HepG2 (cell line): ENCODE results near the gene AATF. TPM values are rescaled to one million over a fixed set of nuclear protein-coding genes. Genes with fewer than 3 reads are reported as not detected.

Experiments used
- ASH2L ChIP-seq: fragments of 300-600, 200-600 bp; sonication (generic); IDR thresholded peaks from 2 replicates; pipeline ENCODE4 v1.7.0; 2017; ENCODE audit warnings: low read depth, mild to moderate bottlenecking, moderate library complexity, mixed read lengths, low read length; ENCODE audit not compliant: insufficient read length
- DNMT3B ChIP-seq: conservative IDR thresholded peaks from 2 replicates; pipeline ENCODE4 v1.6.1; 2016; ENCODE audit warnings: missing biosample characterization, control low read depth
- DPF2 ChIP-seq: sonication (generic); formaldehyde crosslinking; IDR thresholded peaks from 2 replicates; pipeline ENCODE4 v1.4.0; 2020; ENCODE audit warnings: mild to moderate bottlenecking, low read depth, missing genetic modification reagents, borderline replicate concordance
- FOXP1 ChIP-seq, 2 experiments: fragments of 450-650 bp in 1 of 2; IDR thresholded peaks; 2 replicates each; pipeline ENCODE4 v1.6.1; 2017 to 2018; ENCODE audit warnings: antibody characterized with exemption in 1 of 2
- ISX ChIP-seq: sonication (generic); formaldehyde crosslinking; conservative IDR thresholded peaks from 2 replicates; pipeline ENCODE4 v1.5.0; 2020; ENCODE audit warnings: missing genetic modification reagents
- MED1 ChIP-seq: sonication (generic); formaldehyde crosslinking; IDR thresholded peaks from 2 replicates; pipeline ENCODE4 v1.4.0; 2020; ENCODE audit warnings: missing genetic modification reagents
- MEF2D ChIP-seq: sonication (generic); formaldehyde crosslinking; IDR thresholded peaks from 2 replicates; pipeline ENCODE4 v1.5.1; 2020; ENCODE audit warnings: mild to moderate bottlenecking, missing genetic modification reagents
- MTERF4 ChIP-seq: sonication (generic); formaldehyde crosslinking; IDR thresholded peaks from 2 replicates; pipeline ENCODE4 v1.8.0; 2023; ENCODE audit warnings: mild to moderate bottlenecking, missing genetic modification reagents
- NCOR1 ChIP-seq: fragments of 200-600 bp; sonication (generic); IDR thresholded peaks from 2 replicates; pipeline ENCODE4 v1.7.0; 2017; ENCODE audit warnings: antibody characterized with exemption, low read length, borderline replicate concordance
- PRDM4 ChIP-seq: sonication (generic); formaldehyde crosslinking; IDR thresholded peaks from 2 replicates; pipeline ENCODE4 v1.9.0; 2021; ENCODE audit warnings: missing genetic modification reagents, borderline replicate concordance
- RARA ChIP-seq: IDR thresholded peaks from 2 replicates; pipeline ENCODE4 v1.6.1; 2016; ENCODE audit warnings: missing genetic modification reagents, missing compliant biosample characterization
- RFX1 ChIP-seq: fragments of 450-650 bp; IDR thresholded peaks from 2 replicates; pipeline ENCODE4 v1.6.1; 2017
- SRF ChIP-seq: IDR thresholded peaks from 2 replicates; pipeline ENCODE4 v1.6.1; 2011; ENCODE audit warnings: mild to moderate bottlenecking, low read depth, low read length, moderate library complexity
- THAP7 ChIP-seq: sonication (generic); formaldehyde crosslinking; IDR thresholded peaks from 2 replicates; pipeline ENCODE4 v1.8.1; 2023; ENCODE audit warnings: mild to moderate bottlenecking, missing genetic modification reagents
- ZBTB21 ChIP-seq: sonication (generic); formaldehyde crosslinking; IDR thresholded peaks from 2 replicates; pipeline ENCODE4 v1.4.0; 2020; ENCODE audit warnings: missing genetic modification reagents
- ZBTB42 ChIP-seq: sonication (generic); formaldehyde crosslinking; IDR thresholded peaks from 2 replicates; pipeline ENCODE4 v1.5.0; 2020; ENCODE audit warnings: mild to moderate bottlenecking, missing genetic modification reagents
- ZC3H4 ChIP-seq: sonication (generic); formaldehyde crosslinking; IDR thresholded peaks from 2 replicates; pipeline ENCODE4 v1.4.0; 2020; ENCODE audit warnings: missing genetic modification reagents, borderline replicate concordance
- ZNF142 ChIP-seq: sonication (generic); formaldehyde crosslinking; IDR thresholded peaks from 2 replicates; pipeline ENCODE4 v1.4.0; 2020; ENCODE audit warnings: missing genetic modification reagents
- ZNF230 ChIP-seq: sonication (generic); formaldehyde crosslinking; IDR thresholded peaks from 2 replicates; pipeline ENCODE4 v1.4.0; 2020; ENCODE audit warnings: mild to moderate bottlenecking, missing genetic modification reagents
- ZNF292 ChIP-seq: sonication (generic); formaldehyde crosslinking; IDR thresholded peaks from 2 replicates; pipeline ENCODE4 v1.8.1; 2022; ENCODE audit warnings: mild to moderate bottlenecking, low read depth, missing genetic modification reagents, borderline replicate concordance
- ZNF451 ChIP-seq: sonication (generic); formaldehyde crosslinking; IDR thresholded peaks from 2 replicates; pipeline ENCODE4 v1.5.0; 2020; ENCODE audit warnings: mild to moderate bottlenecking, missing genetic modification reagents
- ZNF607 ChIP-seq: sonication (generic); formaldehyde crosslinking; IDR thresholded peaks from 2 replicates; pipeline ENCODE4 v1.5.1; 2020; ENCODE audit warnings: missing genetic modification reagents, mild to moderate bottlenecking, borderline replicate concordance
- polyA plus RNA-seq, 8 experiments: library from polyadenylated mRNA; depleted of rRNA in 3 of 8; stranded (reverse) in 7 of 8; unstranded in 1 of 8; fragments of >200 nt; fragmentation: Illumina TruSeq in 4 of 8; extraction: Trizol in 4 of 8; gene quantifications; 2 replicates each; pipeline versions ENCODE4 v1.2.1 to v1.2.3, GENCODE V29; 2011 to 2016; ENCODE audit warnings: low read depth in 4 of 8, missing spikeins in 1 of 8, mixed read lengths in 1 of 8; ENCODE audit not compliant: insufficient read depth in 1 of 8
- total RNA-seq, 5 experiments: library from RNA; depleted of rRNA; stranded (reverse); fragments of >200 nt; fragmentation: Illumina TruSeq; extraction: Trizol; gene quantifications; 2 replicates each; pipeline ENCODE4 v1.2.3, GENCODE V29; 2016; ENCODE audit warnings: low read depth in 1 of 5

AATF gene
- total and polyA plus RNA-seq, 2 of the 13 experiments (the other 11 are each of a cell fraction or from before 2014, with no cell fraction given) = 9.1 to 53.3 TPM

- no peak for TF ChIP-seq ZNF142 (CRISPR knock-in tag)
- TF ChIP-seq ZNF451 (CRISPR knock-in tag) = no peak
- no peak for TF ChIP-seq ZBTB42 (CRISPR knock-in tag)
- peak; percentile 65; the same call in 1 of the 2 replicates for TF ChIP-seq RARA (CRISPR knock-in tag)
- no peak for TF ChIP-seq DNMT3B (CRISPR knock-in tag)
- no peak for TF ChIP-seq DPF2
- TF ChIP-seq NCOR1 = no peak
- TF ChIP-seq THAP7 (CRISPR knock-in tag) = no peak
- TF ChIP-seq MED1 (CRISPR knock-in tag) = peak; percentile 34; the same call in 1 of the 2 replicates
- peak; percentile 56; the same call in 1 of the 2 replicates for TF ChIP-seq ZBTB21 (CRISPR knock-in tag)
- TF ChIP-seq ZC3H4 = no peak
- TF ChIP-seq PRDM4 = no peak
- TF ChIP-seq FOXP1 (IDR thresholded peaks at IDR 0.05) = no peak
- TF ChIP-seq FOXP1 (CRISPR knock-in tag; IDR thresholded peaks at IDR 0.05) = peak; percentile 54; the same call in 1 of the 2 replicates
- no peak for TF ChIP-seq ASH2L
- no peak for TF ChIP-seq ZNF607 (CRISPR knock-in tag)
- TF ChIP-seq ZNF230 (CRISPR knock-in tag) = no peak
- 0 out of 2 replicates have a peak, but pooled peaks have one; percentile 29 for TF ChIP-seq MEF2D (CRISPR knock-in tag)
- no peak for TF ChIP-seq MTERF4 (CRISPR knock-in tag)
- 0 out of 2 replicates have a peak, but pooled peaks have one; percentile 36 for TF ChIP-seq SRF
- peak; percentile 19; the same call in 1 of the 2 replicates for TF ChIP-seq ZNF292
- TF ChIP-seq ISX = no peak
- no peak for TF ChIP-seq RFX1
These were observed 94.4 kb downstream of the AATF start (continued) for GRCh38 chr17:37043201-37043600.
